ENCODE data around the gene CTXN1.

CTXN1 gene

GRCh38 chr19:7912697-7913564 is 13.0 kb downstream of the CTXN1 start:
- DNase-seq = no peak

- no peak for DNase-seq
Measured at GRCh38 chr19:7912144-7912696, 13.7 kb downstream of the CTXN1 start.

- DNase-seq = no peak
Measured at GRCh38 chr19:7911508-7912143, 14.3 kb downstream of the CTXN1 start.

DNA sequence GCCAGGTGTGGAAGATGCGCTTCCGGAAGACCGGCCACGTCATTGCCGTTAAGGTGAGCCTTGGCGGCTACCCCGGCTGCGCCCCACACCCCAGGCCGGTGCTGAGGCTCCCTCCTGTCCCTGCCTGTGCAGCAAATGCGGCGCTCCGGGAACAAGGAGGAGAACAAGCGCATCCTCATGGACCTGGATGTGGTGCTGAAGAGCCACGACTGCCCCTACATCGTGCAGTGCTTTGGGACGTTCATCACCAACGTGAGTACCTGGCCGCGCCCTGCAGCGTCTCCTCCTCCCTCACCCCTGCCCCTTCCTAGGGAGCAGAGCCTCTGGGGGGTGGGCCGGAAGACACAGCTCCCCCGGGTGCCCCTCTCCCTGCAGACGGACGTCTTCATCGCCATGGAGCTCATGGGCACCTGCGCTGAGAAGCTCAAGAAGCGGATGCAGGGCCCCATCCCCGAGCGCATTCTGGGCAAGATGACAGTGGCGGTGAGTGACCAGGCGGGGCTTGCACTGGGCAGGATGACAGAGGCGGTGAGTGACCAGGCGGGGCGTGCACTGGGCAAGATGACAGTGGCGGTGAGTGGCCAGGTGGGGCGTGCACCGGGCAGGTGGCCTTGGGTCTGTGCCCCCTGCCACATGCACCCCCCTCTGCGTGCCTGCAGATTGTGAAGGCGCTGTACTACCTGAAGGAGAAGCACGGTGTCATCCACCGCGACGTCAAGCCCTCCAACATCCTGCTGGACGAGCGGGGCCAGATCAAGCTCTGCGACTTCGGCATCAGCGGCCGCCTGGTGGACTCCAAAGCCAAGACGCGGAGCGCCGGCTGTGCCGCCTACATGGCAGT is 15.4 kb downstream of the CTXN1 start:
- DNase-seq = no peak

DNA sequence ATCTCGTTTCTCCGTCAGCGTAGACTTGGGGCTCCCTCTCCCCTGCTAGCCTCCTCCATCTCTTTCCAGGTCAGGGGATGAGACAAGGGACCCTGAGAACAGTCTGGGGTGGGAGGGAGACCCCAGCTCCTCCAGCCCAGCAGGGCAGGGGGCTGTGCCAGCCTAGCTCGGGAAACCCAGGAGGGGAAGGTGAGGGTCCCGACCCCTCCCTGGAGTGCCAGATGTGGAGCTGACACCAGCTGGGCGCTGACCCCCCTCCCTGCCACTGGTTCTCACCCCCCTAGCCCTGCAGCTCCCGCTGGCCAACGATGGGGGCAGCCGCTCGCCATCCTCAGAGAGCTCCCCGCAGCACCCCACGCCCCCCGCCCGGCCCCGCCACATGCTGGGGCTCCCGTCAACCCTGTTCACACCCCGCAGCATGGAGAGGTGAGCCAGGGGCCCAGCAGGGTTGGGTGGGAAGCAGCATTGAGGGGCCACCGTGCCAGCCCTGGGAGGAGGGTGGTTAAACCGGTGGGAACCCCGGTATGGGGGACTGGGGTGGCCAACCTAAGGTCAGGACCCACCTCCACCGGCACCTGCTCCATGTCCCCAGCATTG is 16.4 kb downstream of the CTXN1 start:
- DNase-seq = no peak

- no peak for DNase-seq
Measured at GRCh38 chr19:7908742-7909461, 17.0 kb downstream of the CTXN1 start.

DNA sequence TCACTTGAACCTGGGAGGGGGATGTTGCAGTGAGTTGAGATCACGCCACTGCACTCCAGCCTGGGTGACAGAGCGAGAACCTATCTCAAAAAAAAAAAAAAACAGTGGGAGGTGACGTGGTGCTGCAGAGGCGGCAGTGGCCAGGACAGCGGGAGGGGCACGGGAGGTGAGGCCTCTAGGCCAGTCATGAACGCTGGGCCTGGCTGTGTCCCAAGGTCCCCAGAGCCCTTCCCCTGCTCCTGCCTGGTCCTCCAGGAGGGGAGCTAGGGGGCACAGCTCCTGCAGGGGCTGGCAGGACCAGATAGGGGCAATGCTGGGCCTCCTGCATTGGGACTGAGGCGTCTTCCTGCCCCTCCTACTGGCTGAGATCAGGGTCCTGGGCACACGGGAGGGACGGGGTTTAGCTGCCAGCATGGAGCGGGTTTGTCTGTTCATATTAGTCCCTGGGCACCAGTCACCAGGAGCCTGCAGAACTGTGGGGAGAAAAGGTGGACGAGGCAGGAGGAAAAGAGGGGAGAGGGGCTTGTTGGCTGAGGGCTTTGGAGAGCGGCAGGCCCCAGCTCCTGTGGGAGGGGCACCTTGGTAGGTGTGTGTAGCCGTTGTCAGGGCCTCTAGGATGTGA is 17.7 kb downstream of the CTXN1 start:
- DNase-seq = no peak

DNA sequence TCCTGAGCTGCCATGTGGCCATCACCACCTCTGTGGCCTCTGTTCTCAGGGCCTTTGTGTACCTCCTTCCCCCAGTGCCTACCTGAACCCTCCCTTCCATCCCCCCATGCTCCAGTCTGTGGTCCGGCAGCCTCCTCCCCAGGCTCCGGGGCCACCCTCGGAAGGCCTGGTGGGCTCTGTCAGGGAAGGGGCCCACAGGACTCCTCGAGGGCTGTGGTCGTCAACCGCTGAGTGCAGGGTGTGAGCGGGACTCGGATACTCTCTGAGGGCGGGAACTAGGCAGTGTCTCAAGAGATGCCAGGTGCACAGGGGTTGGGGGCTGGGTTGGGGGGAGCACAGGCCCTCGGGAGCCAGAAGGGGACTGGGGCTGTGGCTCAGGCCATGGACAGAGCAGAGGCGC is 18.4 kb downstream of the CTXN1 start:
- no peak for DNase-seq

- DNase-seq = no peak
Measured at GRCh38 chr19:7907122-7907521, 18.8 kb downstream of the CTXN1 start.

GRCh38 chr19:7905859-7906258 is 20.1 kb downstream of the CTXN1 start:
- no peak for DNase-seq

DNA sequence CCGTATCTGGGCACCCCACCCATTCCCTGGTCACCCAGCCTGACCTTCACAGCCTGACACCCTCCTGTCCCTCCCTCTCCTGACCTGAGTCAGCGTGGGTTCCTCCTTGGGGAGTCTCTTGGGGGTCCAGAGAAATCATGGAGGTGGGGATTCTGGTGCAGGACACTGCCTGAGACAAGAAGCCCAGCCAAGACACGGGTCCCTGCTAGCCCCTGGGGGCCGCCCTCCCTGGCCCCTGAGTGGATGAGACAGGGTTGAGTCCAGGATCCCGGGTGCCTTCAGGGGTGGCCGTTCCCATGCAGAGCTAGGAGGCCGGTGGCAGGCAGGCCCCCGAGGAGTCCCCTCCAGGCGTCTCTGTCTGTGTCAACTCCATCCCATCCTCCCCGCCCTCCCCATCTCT is 20.7 kb downstream of the CTXN1 start:
- no peak for DNase-seq

- peak; percentile 53 for DNase-seq
Measured at GRCh38 chr19:7904074-7905020, 21.6 kb downstream of the CTXN1 start.

- peak; percentile 100 for DNase-seq
Measured at GRCh38 chr19:7903244-7904073, 22.5 kb downstream of the CTXN1 start, which contains the start of gene MAP2K7. MAP2K7 (plus strand) TSS chr19:7903877; CDS start chr19:7903945, 68 bp downstream.

GRCh38 chr19:7902796-7903243 is 23.1 kb downstream of the CTXN1 start:
- no peak for DNase-seq

DNA sequence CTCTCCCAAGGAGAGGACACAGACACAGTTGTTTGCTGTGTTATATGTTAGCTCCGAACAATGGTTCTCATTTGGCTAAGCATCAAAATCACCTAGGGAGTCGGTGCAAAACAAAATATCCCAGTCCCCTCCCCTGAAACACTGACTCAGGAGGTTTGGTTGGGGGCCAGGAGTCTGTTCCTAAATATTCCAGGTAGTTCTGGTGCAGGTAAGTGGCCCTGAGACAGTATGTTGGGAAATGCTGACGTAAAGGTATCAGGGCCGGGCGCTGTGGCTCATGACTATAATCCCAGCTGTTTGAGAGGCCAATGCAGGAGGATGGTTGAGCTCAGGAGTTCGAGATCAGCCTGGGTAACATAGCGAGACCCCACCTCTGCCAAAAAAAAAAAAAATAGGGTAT is 24.6 kb downstream of the CTXN1 start:
- no peak for DNase-seq

DNA sequence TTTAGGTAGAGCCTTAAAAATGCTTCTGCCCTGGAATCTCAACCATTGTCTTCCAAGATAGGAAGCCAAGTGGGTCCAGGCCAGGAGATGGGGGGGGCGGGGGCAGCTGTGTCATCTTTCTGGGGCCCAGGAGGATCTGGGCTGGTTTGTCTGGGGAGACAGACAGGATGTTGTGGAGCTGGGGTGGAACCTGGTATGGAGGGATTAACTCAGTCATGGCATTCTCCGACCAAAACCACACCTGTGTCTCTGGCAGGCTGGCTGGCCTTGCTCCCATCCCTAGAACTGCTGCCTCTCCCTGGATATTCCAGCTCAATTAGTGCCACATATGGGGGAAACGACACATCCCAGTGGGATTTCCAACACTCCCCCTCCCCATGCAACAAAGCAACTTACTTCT is 25.0 kb downstream of the CTXN1 start:
- DNase-seq = no peak

- no peak for DNase-seq
Measured at GRCh38 chr19:7900401-7900870, 25.5 kb downstream of the CTXN1 start.

DNA sequence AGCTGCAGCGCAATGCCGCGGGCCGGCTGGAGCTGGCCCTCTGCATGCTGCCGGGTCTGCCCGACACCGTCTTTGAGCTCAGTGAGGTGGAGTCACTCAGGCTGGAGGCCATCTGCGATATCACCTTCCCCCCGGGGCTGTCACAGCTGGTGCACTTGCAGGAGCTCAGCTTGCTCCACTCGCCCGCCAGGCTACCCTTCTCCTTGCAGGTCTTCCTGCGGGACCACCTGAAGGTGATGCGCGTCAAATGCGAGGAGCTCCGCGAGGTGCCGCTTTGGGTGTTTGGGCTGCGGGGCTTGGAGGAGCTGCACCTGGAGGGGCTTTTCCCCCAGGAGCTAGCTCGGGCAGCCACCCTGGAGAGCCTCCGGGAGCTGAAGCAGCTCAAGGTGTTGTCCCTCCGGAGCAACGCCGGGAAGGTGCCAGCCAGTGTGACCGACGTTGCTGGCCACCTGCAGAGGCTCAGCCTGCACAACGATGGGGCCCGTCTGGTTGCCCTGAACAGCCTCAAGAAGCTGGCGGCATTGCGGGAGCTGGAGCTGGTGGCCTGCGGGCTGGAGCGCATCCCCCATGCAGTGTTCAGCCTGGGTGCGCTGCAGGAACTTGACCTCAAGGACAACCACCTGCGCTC is 26.1 kb downstream of the CTXN1 start:
- no peak for DNase-seq

- no peak for DNase-seq
Measured at GRCh38 chr19:7898967-7899366, 27.0 kb downstream of the CTXN1 start.
